ENCODE data around the gene HCK.

Gene HCK

GRCh38 chr20:32141465-32141980, 89.5 kb downstream of the HCK start:
- Histone ChIP-seq H3K4me3 (no peak overlapping the region), H3K27ac (no peak overlapping the region), H3K9ac (ENCODE audit: insufficient read length) (no peak overlapping the region), H3K9me3 (ENCODE audit: low read depth, low read length) (no peaks in the 10 kb centered on the region), H3K36me3 (ENCODE audit: insufficient read depth, low read length) (peaks cover 88% of the 10 kb centered on the region)
- no peak for DNase-seq (ENCODE audit: low read depth, low spot score)
- TF ChIP-seq POLR2AphosphoS5 (IDR thresholded peaks at IDR 0.05; ENCODE audit: borderline replicate concordance, low read depth, low read length) (no peak), EZH2 (IDR thresholded peaks at IDR 0.05) (no peak), FOXP2 (optimal IDR thresholded peaks at IDR 0.05; ENCODE audit: control extremely low read depth, extremely low read length, insufficient read depth) (no peak)

- Histone ChIP-seq H3K9ac (ENCODE audit: insufficient read length) (no peak overlapping the region), H3K9me3 (ENCODE audit: low read depth, low read length) (no peaks in the 10 kb centered on the region), H3K4me3 (no peak overlapping the region), H3K36me3 (ENCODE audit: insufficient read depth, low read length) (peaks cover 87% of the 10 kb centered on the region), H3K27ac (no peak overlapping the region)
- DNase-seq (ENCODE audit: low read depth, low spot score): no peak
- TF ChIP-seq POLR2AphosphoS5 (IDR thresholded peaks at IDR 0.05; ENCODE audit: borderline replicate concordance, low read depth, low read length) (no peak), EZH2 (IDR thresholded peaks at IDR 0.05) (no peak)
Measured at GRCh38 chr20:32142088-32142487, 90.0 kb downstream of the HCK start.

- DNase-seq (ENCODE audit: low read depth, low spot score): no peak
- Histone ChIP-seq H3K36me3 (ENCODE audit: insufficient read depth, low read length) (peaks cover 86% of the 10 kb centered on the region), H3K9me3 (ENCODE audit: low read depth, low read length) (no peaks in the 10 kb centered on the region), H3K27ac (no peak overlapping the region), H3K9ac (ENCODE audit: insufficient read length) (no peak overlapping the region), H3K4me3 (no peak overlapping the region)
- TF ChIP-seq EZH2 (IDR thresholded peaks at IDR 0.05) (no peak), POLR2AphosphoS5 (IDR thresholded peaks at IDR 0.05; ENCODE audit: borderline replicate concordance, low read depth, low read length) (no peak), FOXP2 (optimal IDR thresholded peaks at IDR 0.05; ENCODE audit: control extremely low read depth, extremely low read length, insufficient read depth) (no peak)
Measured at GRCh38 chr20:32142991-32143390, 90.9 kb downstream of the HCK start.

GRCh38 chr20:32144898-32145662, 93.0 kb downstream of the HCK start:
- Histone ChIP-seq H3K4me3 (no peak overlapping the region), H3K9ac (ENCODE audit: insufficient read length) (no peak overlapping the region), H3K36me3 (ENCODE audit: insufficient read depth, low read length) (peaks cover 86% of the 10 kb centered on the region), H3K27ac (no peak overlapping the region), H3K9me3 (ENCODE audit: low read depth, low read length) (no peaks in the 10 kb centered on the region)
- DNase-seq (ENCODE audit: low read depth, low spot score): no peak
- TF ChIP-seq FOXP2 (optimal IDR thresholded peaks at IDR 0.05; ENCODE audit: control extremely low read depth, extremely low read length, insufficient read depth): no peak
- no peak for TF ChIP-seq POLR2AphosphoS5 (IDR thresholded peaks at IDR 0.05; ENCODE audit: borderline replicate concordance, low read depth, low read length)
- TF ChIP-seq EZH2 (IDR thresholded peaks at IDR 0.05): no peak

GRCh38 chr20:32149566-32150170, 97.6 kb downstream of the HCK start:
- no peak overlapping the region for H3K9ac ChIP-seq (ENCODE audit: insufficient read length)
- peaks cover 67% of the 10 kb centered on the region for H3K36me3 ChIP-seq (ENCODE audit: insufficient read depth, low read length)

GRCh38 chr20:32150291-32150848, 98.3 kb downstream of the HCK start:
- Histone ChIP-seq H3K36me3 (ENCODE audit: insufficient read depth, low read length) (peaks cover 64% of the 10 kb centered on the region), H3K9ac (ENCODE audit: insufficient read length) (no peak overlapping the region)

More at GRCh38 chr20:32149566-32150170, 97.6 kb downstream of the HCK start:
- Histone ChIP-seq H3K9me3 (ENCODE audit: low read depth, low read length) (no peaks in the 10 kb centered on the region), H3K27ac (no peak overlapping the region), H3K4me3 (no peak overlapping the region)
- no peak for DNase-seq (ENCODE audit: low read depth, low spot score)
- TF ChIP-seq POLR2AphosphoS5 (IDR thresholded peaks at IDR 0.05; ENCODE audit: borderline replicate concordance, low read depth, low read length) (no peak), FOXP2 (optimal IDR thresholded peaks at IDR 0.05; ENCODE audit: control extremely low read depth, extremely low read length, insufficient read depth) (no peak), EZH2 (IDR thresholded peaks at IDR 0.05) (no peak)

More at GRCh38 chr20:32150291-32150848, 98.3 kb downstream of the HCK start:
- H3K27ac ChIP-seq: no peak overlapping the region
- no peaks in the 10 kb centered on the region for H3K9me3 ChIP-seq (ENCODE audit: low read depth, low read length)
- no peak for DNase-seq (ENCODE audit: low read depth, low spot score)
- TF ChIP-seq FOXP2 (optimal IDR thresholded peaks at IDR 0.05; ENCODE audit: control extremely low read depth, extremely low read length, insufficient read depth): no peak
- TF ChIP-seq EZH2 (IDR thresholded peaks at IDR 0.05): no peak
- no peak for TF ChIP-seq POLR2AphosphoS5 (IDR thresholded peaks at IDR 0.05; ENCODE audit: borderline replicate concordance, low read depth, low read length)
- no peak overlapping the region for H3K4me3 ChIP-seq
